ENCODE data around the gene TRAF4.

Gene TRAF4

DNA sequence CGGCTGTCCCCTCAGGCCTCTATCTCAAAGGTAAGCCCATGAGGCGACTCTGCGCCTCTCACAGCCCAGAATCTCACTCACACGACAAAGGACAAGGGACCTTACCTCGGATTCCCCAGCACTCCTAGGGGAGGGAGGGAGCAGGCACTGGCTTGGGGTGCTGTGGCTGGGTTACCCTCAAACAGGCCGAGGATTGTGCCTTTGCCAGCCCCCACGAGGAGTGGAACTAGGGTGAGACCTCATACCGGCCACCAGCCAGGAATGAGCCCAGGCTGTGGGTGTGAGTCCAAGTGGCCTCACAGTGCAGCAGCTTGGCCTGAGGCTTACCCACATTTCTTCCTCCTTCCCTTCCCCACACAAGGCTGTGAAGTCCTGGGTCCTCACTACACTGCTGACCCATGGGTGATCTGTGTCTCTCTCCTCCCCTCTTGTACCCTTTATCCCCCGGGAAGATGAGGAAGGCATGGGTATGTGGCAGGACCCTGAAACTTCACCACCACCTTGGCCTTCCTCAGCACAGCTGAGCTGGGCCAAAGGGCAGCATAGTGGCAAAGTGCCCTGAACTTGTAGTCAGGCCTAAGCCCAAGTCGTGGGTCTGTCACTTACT is 38.0 kb upstream of the TRAF4 start:
- no peak overlapping the region for H3K9ac ChIP-seq (ENCODE audit: low read length)
- H3K27me3 ChIP-seq (ENCODE audit: control insufficient read depth, insufficient read depth, low read length), result no peaks in the 10 kb centered on the region
- H3K9me3 ChIP-seq (ENCODE audit: control insufficient read depth, low read depth, low read length), result no peaks in the 10 kb centered on the region
- no peaks in the 10 kb centered on the region for H3K4me1 ChIP-seq (ENCODE audit: control insufficient read depth, low read depth, low read length)
- no peak overlapping the region for H3K27ac ChIP-seq (ENCODE audit: low read length)
- peaks cover 25% of the 10 kb centered on the region for H3K36me3 ChIP-seq (ENCODE audit: control insufficient read depth, low read depth, low read length)
- H3K4me3 ChIP-seq (ENCODE audit: low read length), result no peak overlapping the region

GRCh38 chr17:28706471-28707338 is 37.1 kb upstream of the TRAF4 start:
- H3K27me3 ChIP-seq (ENCODE audit: control insufficient read depth, insufficient read depth, low read length), result no peaks in the 10 kb centered on the region
- H3K27ac ChIP-seq (ENCODE audit: low read length), result no peak overlapping the region
- H3K4me1 ChIP-seq (ENCODE audit: control insufficient read depth, low read depth, low read length), result no peaks in the 10 kb centered on the region
- H3K9ac ChIP-seq (ENCODE audit: low read length), result no peak overlapping the region
- no peak overlapping the region for H3K4me3 ChIP-seq (ENCODE audit: low read length)
- H3K36me3 ChIP-seq (ENCODE audit: control insufficient read depth, low read depth, low read length), result peaks cover 16% of the 10 kb centered on the region
- H3K9me3 ChIP-seq (ENCODE audit: control insufficient read depth, low read depth, low read length), result no peaks in the 10 kb centered on the region

GRCh38 chr17:28707339-28707720 is 36.5 kb upstream of the TRAF4 start:
- no peaks in the 10 kb centered on the region for H3K9me3 ChIP-seq (ENCODE audit: control insufficient read depth, low read depth, low read length)
- H3K9ac ChIP-seq (ENCODE audit: low read length), result no peak overlapping the region
- H3K27ac ChIP-seq (ENCODE audit: low read length), result no peak overlapping the region

GRCh38 chr17:28710861-28711722 is 32.7 kb upstream of the TRAF4 start:
- Histone ChIP-seq H3K9me3 (ENCODE audit: control insufficient read depth, low read depth, low read length) (no peaks in the 10 kb centered on the region), H3K9ac (ENCODE audit: low read length) (peak overlapping the region; percentile 94), H3K4me3 (ENCODE audit: low read length) (peak overlapping the region; percentile 84), H3K4me1 (ENCODE audit: control insufficient read depth, low read depth, low read length) (peaks cover 12% of the 10 kb centered on the region), H3K27me3 (ENCODE audit: control insufficient read depth, insufficient read depth, low read length) (no peaks in the 10 kb centered on the region), H3K36me3 (ENCODE audit: control insufficient read depth, low read depth, low read length) (peaks cover 26% of the 10 kb centered on the region), H3K27ac (ENCODE audit: low read length) (peak overlapping the region; percentile 92)

More at GRCh38 chr17:28707339-28707720, 36.5 kb upstream of the TRAF4 start:
- H3K4me3 ChIP-seq (ENCODE audit: low read length), result no peak overlapping the region
- H3K27me3 ChIP-seq (ENCODE audit: control insufficient read depth, insufficient read depth, low read length), result no peaks in the 10 kb centered on the region
- H3K4me1 ChIP-seq (ENCODE audit: control insufficient read depth, low read depth, low read length), result peaks cover 2% of the 10 kb centered on the region
- H3K36me3 ChIP-seq (ENCODE audit: control insufficient read depth, low read depth, low read length), result peaks cover 10% of the 10 kb centered on the region

- peak within 1 kb of the TSS; percentile 92 for H3K27ac ChIP-seq (ENCODE audit: low read length)
- H3K36me3 ChIP-seq (ENCODE audit: control insufficient read depth, low read depth, low read length), result peaks cover 26% of the 10 kb centered on the region
- H3K9me3 ChIP-seq (ENCODE audit: control insufficient read depth, low read depth, low read length), result no peaks in the 10 kb centered on the region
- no peaks in the 10 kb centered on the region for H3K27me3 ChIP-seq (ENCODE audit: control insufficient read depth, insufficient read depth, low read length)
- peak within 1 kb of the TSS; percentile 84 for H3K4me3 ChIP-seq (ENCODE audit: low read length)
- peaks cover 18% of the 10 kb centered on the region for H3K4me1 ChIP-seq (ENCODE audit: control insufficient read depth, low read depth, low read length)
- H3K9ac ChIP-seq (ENCODE audit: low read length), result peak within 1 kb of the TSS; percentile 94
Measured at GRCh38 chr17:28711723-28712031, 32.1 kb upstream of the TRAF4 start, which contains the start of gene PROCA1. Gene PROCA1, minus strand, starts transcription at chr17:28711888. Its CDS starts 228 bp downstream, at chr17:28711660.

DNA sequence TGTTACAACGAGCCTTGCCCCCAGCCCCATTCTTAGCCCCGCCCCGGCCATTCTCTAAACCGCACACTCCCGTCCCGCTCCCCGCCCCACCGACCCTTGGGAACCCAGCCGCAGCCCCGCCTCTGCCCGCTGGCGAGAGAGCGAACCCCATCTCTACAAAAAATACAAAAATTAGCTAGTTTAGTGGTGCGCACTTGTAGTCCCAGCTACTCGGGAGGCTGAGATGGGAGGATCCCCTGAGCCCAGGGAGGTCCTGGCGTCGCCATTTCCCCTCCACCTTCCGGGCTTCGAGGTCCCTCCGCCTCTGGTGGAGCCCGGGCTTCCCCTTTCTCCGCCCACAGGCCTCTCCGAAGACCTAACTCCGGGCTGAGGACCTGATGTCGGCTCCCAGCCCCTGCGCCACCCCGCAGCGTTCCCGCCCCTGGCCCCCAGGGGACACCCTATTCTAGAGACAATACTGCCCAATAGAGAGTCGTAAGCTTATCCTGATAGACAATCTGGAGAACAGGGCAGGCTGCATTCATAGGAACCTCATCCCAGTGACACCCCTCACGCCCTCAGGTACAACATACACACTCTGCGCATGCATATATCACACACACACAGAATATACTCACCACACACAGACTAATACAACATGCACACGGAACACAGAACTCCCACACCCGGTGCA is 31.6 kb upstream of the TRAF4 start:
- peak overlapping the region; percentile 88 for H3K27ac ChIP-seq (ENCODE audit: low read length)
- H3K9me3 ChIP-seq (ENCODE audit: control insufficient read depth, low read depth, low read length), result no peaks in the 10 kb centered on the region
- no peaks in the 10 kb centered on the region for H3K27me3 ChIP-seq (ENCODE audit: control insufficient read depth, insufficient read depth, low read length)
- H3K9ac ChIP-seq (ENCODE audit: low read length), result peak overlapping the region; percentile 87
- H3K4me3 ChIP-seq (ENCODE audit: low read length), result peak overlapping the region; percentile 84
- peaks cover 26% of the 10 kb centered on the region for H3K36me3 ChIP-seq (ENCODE audit: control insufficient read depth, low read depth, low read length)
- peaks cover 18% of the 10 kb centered on the region for H3K4me1 ChIP-seq (ENCODE audit: control insufficient read depth, low read depth, low read length)

DNA sequence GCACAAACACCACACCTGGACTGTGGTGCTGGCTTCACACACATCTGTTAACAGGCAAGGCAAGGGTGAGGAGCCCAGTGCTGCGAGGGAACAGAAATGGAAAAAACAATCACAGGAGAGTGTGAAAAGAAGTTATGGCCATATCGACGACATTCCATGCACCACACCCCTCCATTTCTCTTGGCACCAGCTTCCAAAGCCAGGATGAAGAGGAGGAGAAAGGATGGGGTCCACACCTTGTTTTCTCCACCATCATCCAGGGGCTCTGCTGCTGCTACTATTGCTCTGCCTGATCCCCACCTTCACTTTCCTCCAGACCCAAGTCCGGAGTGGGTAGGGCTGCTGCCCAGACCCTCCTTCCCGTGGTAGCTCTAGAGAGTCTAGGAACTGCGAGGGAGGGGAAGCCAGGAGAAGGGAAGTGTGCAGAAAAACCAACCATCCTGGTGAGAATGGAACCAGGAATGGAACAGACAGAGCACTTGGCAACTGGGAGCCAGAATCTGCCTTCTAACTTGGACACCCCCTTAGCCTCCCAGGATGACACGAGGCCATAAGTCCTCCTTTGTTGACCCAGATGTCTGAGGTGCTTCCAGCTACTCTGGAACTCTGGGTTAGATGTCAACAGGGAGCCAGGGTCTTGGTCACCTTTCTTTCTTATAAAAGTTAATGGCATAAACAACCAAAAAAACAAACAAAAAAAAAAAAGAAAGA is 31.0 kb upstream of the TRAF4 start:
- H3K27me3 ChIP-seq (ENCODE audit: control insufficient read depth, insufficient read depth, low read length), result no peaks in the 10 kb centered on the region
- H3K27ac ChIP-seq (ENCODE audit: low read length), result no peak overlapping the region
- peaks cover 18% of the 10 kb centered on the region for H3K4me1 ChIP-seq (ENCODE audit: control insufficient read depth, low read depth, low read length)
- no peaks in the 10 kb centered on the region for H3K9me3 ChIP-seq (ENCODE audit: control insufficient read depth, low read depth, low read length)
- H3K36me3 ChIP-seq (ENCODE audit: control insufficient read depth, low read depth, low read length), result peaks cover 26% of the 10 kb centered on the region
- H3K9ac ChIP-seq (ENCODE audit: low read length), result no peak overlapping the region
- H3K4me3 ChIP-seq (ENCODE audit: low read length), result peak overlapping the region; percentile 84

DNA sequence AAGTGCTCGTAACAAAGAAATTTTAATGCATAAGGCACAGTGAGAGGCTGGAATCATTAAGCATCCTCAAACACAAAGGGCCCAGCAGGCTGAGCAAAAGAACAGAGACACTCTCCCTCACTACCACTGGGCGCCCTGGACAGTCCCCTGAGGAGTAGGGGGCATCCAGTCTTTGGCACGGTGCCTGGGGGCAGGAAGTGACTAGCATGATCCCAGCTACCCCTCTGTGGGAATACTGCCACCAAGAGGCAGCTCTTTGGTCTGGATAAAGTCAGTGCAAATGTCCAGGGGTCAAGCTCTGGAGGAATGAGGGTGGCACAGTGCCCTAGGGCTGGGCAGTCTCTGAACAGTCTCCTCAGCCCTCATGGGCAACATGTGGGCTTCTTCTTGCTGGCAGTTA is 29.5 kb upstream of the TRAF4 start:
- no peak overlapping the region for H3K9ac ChIP-seq (ENCODE audit: low read length)
- no peak overlapping the region for H3K4me3 ChIP-seq (ENCODE audit: low read length)
- H3K27me3 ChIP-seq (ENCODE audit: control insufficient read depth, insufficient read depth, low read length), result no peaks in the 10 kb centered on the region
- H3K36me3 ChIP-seq (ENCODE audit: control insufficient read depth, low read depth, low read length), result peaks cover 26% of the 10 kb centered on the region
- H3K9me3 ChIP-seq (ENCODE audit: control insufficient read depth, low read depth, low read length), result no peaks in the 10 kb centered on the region
- H3K27ac ChIP-seq (ENCODE audit: low read length), result no peak overlapping the region
- peaks cover 24% of the 10 kb centered on the region for H3K4me1 ChIP-seq (ENCODE audit: control insufficient read depth, low read depth, low read length)

DNA sequence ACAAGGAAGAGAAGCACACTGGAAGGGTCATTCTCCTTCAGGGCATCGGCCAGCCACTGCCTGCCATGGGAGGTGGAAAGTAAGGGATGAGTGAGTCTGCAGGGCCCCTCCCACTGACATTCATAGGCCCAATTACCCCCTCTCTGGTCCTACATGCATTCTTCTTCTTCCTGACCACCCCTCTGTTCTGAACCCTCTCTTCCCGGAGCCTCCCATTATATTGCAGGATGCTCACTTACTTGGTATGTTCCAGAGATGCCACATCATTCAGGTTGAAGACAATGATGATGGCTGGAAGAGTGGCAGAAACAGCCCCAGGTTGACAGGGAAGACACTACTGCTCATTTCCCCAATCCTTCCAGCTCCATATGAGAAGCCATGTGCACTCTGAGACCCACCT is 28.6 kb upstream of the TRAF4 start:
- no peak overlapping the region for H3K27ac ChIP-seq (ENCODE audit: low read length)
- H3K4me1 ChIP-seq (ENCODE audit: control insufficient read depth, low read depth, low read length), result peaks cover 24% of the 10 kb centered on the region
- no peak overlapping the region for H3K4me3 ChIP-seq (ENCODE audit: low read length)
- no peaks in the 10 kb centered on the region for H3K27me3 ChIP-seq (ENCODE audit: control insufficient read depth, insufficient read depth, low read length)
- H3K9ac ChIP-seq (ENCODE audit: low read length), result no peak overlapping the region
- H3K9me3 ChIP-seq (ENCODE audit: control insufficient read depth, low read depth, low read length), result no peaks in the 10 kb centered on the region
- H3K36me3 ChIP-seq (ENCODE audit: control insufficient read depth, low read depth, low read length), result peaks cover 26% of the 10 kb centered on the region

DNA sequence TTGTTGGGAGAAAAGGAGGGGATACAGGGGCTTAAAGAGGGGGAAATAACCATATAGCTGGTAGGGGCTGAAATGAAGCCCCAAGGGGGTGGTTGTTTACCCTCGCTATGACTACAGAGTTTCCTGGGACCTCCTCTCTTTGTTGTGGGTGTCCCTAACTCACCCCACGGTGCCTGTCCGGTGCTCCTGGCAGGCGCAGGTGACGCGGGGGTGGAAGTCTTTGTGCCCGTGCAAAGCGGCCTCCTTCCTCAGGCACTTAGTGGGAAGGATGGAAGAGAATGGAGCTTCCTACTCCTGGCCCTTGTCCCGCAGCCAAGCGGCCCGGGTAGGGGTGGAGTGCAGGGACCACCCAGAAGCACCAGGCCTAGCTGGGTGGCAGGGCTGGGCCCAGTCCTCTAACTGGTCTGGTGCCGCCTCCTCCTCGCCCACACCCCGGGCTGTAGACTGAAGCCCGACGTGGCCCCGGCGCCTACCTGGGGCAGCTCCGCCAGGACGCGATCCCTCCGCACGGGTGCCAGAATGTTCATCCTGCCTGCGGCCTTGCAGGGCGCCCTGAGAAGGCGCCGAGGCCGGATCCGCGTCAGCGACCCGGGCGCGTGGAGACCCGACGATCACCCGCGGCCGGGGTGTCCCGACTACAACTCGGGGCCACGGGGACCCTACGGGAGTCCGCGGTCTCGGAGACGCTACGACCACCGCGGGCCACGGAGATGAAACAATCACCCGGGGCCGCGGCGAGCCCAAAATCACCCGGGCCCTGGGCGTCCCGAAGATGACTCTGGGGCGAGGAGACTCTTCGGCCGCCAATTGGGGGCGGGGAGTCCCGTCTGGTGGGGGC is 26.9 kb upstream of the TRAF4 start:
- H3K4me3 ChIP-seq (ENCODE audit: low read length), result peak overlapping the region; percentile 91
- peaks cover 32% of the 10 kb centered on the region for H3K4me1 ChIP-seq (ENCODE audit: control insufficient read depth, low read depth, low read length)
- H3K36me3 ChIP-seq (ENCODE audit: control insufficient read depth, low read depth, low read length), result peaks cover 39% of the 10 kb centered on the region
- H3K27me3 ChIP-seq (ENCODE audit: control insufficient read depth, insufficient read depth, low read length), result no peaks in the 10 kb centered on the region
- H3K9ac ChIP-seq (ENCODE audit: low read length), result peak overlapping the region; percentile 90
- H3K9me3 ChIP-seq (ENCODE audit: control insufficient read depth, low read depth, low read length), result no peaks in the 10 kb centered on the region
- peak overlapping the region; percentile 71 for H3K27ac ChIP-seq (ENCODE audit: low read length)
